Measurements from ENCODE around the gene RRP9.
"Not testable (repeated sequence)": the region's sequence is repeated elsewhere in the genome, so short reads cannot be mapped to it uniquely, and the experiment has no call there.

Gene RRP9

GRCh38 chr3:51941798-51942602, at the start of gene RRP9, which contains the start of gene PARP3:
Gene RRP9 (minus strand): TSS chr3:51941904. CDS start chr3:51941867, 37 bp downstream.
Gene PARP3 (plus strand): TSS chr3:51942363. CDS start chr3:51943356, 993 bp downstream.
- H3K4me3 ChIP-seq (ENCODE audit: low read depth, low read length), result peak within 1 kb of the TSS; percentile 89

- not testable (repeated sequence) for H3K4me3 ChIP-seq (ENCODE audit: low read depth, low read length)
These were observed 48.8 kb upstream of the RRP9 start for GRCh38 chr3:51990501-51990971.

DNA sequence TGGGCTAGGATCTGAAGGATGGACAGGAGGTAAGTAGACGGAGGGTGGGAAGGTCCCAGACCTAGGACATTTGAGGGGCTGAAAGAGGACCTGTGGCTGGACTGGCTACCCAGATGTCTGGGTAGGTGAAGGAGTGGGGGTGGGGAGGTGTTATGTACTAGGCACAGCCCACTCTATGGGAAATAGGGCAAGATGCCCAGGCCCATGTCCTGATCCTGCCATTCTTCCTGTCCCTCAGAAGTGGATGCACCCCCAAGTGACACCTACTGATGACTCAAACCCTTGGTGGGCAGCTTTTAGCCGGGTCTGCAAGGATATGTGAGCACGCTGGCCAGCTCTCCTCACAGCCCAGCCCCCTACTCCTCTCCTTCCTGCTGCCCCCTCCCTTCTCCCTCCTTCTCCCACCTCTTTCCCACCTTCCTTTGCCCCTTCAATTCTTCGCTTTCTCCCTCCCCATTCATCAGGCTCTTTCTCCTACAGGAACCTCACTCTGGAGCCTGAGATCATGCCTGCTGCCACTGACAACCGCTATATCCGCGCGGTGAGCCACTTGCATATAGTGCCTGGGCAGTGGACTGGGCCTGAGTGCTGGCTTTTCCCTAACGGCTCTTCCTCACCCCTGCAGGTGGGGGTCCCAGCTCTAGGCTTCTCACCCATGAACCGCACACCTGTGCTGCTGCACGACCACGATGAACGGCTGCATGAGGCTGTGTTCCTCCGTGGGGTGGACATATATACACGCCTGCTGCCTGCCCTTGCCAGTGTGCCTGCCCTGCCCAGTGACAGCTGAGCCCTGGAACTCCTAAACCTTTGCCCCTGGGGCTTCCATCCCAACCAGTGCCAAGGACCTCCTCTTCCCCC, 46.8 kb upstream of the RRP9 start:
- no peak overlapping the region for H3K4me3 ChIP-seq (ENCODE audit: low read depth, low read length)

GRCh38 chr3:51987568-51987967, 45.9 kb upstream of the RRP9 start:
- no peak overlapping the region for H3K4me3 ChIP-seq (ENCODE audit: low read depth, low read length)

DNA sequence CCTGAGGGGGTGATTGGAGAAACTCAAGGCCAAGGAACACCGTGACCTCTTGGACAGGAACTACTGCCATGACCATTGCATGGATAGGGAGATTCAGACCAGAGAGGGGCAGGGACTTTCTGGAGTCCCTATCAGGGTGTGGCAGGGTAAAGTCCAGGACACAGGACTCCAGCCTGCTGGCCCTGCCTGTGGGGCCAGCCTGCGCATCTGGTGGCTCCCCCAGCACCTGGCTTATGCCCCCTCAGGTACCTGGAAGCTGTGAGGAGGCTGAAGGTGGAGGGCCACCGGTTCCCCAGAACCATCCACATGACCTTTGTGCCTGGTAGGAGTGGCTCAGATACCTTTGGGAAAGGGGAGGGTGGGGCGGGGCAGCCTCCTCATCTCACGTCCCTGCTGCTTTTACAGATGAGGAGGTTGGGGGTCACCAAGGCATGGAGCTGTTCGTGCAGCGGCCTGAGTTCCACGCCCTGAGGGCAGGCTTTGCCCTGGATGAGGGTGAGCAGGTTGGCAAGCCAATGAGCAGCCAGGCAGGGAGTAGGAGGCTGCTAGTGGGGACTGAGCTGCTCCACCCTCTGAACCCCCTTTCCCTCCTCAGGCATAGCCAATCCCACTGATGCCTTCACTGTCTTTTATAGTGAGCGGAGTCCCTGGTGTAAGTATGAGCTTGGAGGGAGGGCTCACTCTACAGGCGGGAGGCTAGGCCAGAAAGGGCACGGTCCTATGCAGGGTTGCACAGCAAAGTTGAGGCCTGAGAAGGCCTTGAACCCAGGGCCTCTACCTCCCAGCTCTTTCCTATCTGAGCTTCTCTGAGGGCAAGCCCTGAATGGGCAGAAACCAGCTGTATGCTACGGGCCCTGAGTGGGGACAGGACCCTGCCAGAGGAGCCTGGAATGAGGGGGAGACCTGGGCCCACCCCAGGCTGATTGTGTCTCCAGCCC, 44.6 kb upstream of the RRP9 start:
- H3K4me3 ChIP-seq (ENCODE audit: low read depth, low read length), result no peak overlapping the region

DNA sequence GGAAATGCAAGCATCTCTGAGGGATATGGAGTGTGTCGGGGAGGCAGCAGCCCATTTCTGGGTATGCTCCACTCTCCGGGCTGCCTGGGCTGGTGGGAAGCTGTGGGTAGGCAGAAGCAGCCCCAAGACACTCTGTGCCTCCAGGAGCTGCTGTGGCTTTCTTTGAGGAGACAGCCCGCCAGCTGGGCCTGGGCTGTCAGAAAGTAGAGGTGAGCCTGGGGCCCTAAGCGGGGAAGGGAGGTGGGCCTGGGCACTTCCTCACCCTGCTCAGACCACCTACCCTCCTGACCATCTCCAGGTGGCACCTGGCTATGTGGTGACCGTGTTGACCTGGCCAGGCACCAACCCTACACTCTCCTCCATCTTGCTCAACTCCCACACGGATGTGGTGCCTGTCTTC, 43.4 kb upstream of the RRP9 start:
- H3K4me3 ChIP-seq (ENCODE audit: low read depth, low read length), result no peak overlapping the region

DNA sequence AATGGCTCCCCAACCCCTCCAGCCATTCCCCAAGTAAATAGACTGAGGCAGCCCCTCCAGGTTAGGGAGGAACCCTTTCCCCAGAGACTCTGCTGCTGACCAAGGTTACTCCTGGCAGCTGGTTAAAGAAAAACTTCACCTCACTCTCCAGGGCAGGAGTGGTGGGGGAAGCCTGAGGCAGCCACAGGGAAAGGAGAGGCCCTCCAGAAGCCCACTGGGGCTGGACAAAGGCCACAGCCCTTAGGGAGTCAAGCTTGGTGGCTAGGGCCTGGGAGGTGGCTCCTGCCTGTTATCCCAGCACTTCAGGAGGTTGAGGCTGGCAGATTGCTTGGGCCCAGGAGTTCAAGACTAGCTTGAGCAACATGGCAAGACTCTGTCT, 42.6 kb upstream of the RRP9 start:
- H3K4me3 ChIP-seq (ENCODE audit: low read depth, low read length), result no peak overlapping the region

GRCh38 chr3:51983578-51984268, 42.0 kb upstream of the RRP9 start:
- H3K4me3 ChIP-seq (ENCODE audit: low read depth, low read length), result peak overlapping the region; percentile 55

DNA sequence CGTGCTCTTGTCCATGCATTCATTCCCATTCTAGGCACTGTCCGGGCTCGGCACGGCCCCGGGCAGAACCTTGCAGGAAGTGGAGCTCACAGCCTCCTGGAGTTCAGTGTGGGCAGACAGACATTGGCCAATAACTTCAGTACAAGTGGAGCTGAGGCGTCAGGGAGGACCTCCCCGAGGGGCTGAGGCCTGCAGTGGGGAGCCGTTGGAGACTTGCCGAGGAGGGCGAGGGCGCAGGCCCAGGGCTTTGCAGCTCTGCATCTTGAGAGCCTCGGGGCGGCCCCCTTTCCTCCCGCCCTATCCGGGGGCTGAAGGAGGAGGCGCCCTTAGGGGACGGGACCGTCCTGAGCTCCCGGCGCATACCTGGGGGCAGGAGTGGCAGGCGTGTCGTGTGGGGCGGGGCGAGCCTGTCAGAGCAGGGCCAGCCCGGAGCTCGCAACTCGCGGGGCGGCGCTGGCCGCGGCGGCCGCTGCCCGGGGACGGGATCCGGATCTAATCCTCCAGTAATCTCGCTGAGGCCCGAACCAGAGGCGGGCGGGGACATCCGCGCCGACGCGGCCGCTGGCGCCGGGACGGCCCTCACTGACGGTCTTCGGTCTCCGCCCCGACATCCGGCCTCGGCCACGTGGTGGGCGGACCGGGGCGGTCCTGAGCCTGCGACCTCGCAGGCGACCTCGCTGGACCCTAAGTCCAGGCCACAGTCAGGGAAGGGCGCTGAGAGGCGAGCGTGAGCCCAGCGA, 41.3 kb upstream of the RRP9 start, which contains the start of gene ACY1:
Gene ACY1, plus strand, starts transcription at position 698 of the 740 bp plus-strand sequence. CDS start 530 bp downstream, outside the sequence.
- H3K4me3 ChIP-seq (ENCODE audit: low read depth, low read length), result peak within 1 kb of the TSS; percentile 55

DNA sequence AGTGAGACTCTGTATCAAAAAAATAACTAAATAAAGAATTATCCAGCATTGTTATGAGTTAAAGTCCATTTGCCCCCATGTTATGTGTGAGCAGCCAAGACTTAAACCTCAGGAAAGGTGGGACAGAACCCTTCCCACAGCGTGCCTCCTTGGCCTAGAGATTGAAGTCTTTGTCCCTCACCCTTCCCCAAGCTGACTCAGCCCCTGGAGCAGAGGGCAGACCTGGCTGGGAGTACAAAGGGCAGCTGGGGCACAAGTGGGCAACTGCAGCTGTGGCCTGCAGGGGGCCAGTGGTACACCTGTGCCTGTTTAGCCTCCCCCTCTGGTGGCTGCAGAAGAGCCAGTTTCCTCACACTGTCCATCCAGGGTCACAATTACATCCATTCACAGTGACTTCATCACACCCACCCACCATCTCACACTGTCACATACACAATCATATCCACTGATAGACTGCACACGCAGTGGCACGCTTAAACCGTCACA, 40.7 kb upstream of the RRP9 start:
- peak overlapping the region; percentile 55 for H3K4me3 ChIP-seq (ENCODE audit: low read depth, low read length)

- no peak overlapping the region for H3K4me3 ChIP-seq (ENCODE audit: low read depth, low read length)
These were observed 38.5 kb upstream of the RRP9 start for GRCh38 chr3:51980253-51980652.

GRCh38 chr3:51978143-51978502, 36.4 kb upstream of the RRP9 start:
- H3K4me3 ChIP-seq (ENCODE audit: low read depth, low read length), result no peak overlapping the region

DNA sequence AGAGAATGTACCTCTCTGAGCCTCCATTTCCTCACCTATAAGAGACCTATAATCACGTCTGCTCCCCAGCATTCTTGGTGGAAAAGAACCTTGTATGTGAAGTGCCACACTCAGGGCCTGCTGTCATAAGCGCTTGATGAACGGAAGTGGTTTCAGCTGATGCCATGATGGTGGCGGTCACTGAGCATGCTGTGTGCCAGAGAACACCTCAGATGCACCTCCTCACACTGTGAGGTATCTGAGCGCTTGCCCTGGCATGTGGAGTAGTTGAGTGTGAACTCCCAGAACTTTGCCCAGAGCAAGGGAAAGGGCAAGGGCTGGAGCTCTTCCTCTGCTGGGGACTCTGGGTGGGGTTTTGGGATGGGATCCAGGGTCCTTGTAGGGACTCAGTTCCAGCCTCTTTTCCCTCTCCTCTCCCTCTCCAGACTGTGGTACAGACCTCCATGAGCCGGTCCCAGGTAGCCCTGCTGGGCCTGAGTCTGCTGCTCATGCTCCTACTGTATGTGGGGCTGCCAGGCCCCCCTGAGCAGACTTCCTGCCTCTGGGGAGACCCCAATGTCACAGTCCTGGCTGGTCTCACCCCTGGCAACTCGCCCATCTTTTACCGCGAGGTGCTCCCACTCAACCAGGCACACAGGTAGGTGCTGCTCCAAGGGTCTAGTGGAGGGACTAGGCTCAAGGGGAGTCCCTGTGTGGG, 35.9 kb upstream of the RRP9 start:
- no peak overlapping the region for H3K4me3 ChIP-seq (ENCODE audit: low read depth, low read length)

GRCh38 chr3:51975852-51976549, 34.3 kb upstream of the RRP9 start:
- no peak overlapping the region for H3K4me3 ChIP-seq (ENCODE audit: low read depth, low read length)

DNA sequence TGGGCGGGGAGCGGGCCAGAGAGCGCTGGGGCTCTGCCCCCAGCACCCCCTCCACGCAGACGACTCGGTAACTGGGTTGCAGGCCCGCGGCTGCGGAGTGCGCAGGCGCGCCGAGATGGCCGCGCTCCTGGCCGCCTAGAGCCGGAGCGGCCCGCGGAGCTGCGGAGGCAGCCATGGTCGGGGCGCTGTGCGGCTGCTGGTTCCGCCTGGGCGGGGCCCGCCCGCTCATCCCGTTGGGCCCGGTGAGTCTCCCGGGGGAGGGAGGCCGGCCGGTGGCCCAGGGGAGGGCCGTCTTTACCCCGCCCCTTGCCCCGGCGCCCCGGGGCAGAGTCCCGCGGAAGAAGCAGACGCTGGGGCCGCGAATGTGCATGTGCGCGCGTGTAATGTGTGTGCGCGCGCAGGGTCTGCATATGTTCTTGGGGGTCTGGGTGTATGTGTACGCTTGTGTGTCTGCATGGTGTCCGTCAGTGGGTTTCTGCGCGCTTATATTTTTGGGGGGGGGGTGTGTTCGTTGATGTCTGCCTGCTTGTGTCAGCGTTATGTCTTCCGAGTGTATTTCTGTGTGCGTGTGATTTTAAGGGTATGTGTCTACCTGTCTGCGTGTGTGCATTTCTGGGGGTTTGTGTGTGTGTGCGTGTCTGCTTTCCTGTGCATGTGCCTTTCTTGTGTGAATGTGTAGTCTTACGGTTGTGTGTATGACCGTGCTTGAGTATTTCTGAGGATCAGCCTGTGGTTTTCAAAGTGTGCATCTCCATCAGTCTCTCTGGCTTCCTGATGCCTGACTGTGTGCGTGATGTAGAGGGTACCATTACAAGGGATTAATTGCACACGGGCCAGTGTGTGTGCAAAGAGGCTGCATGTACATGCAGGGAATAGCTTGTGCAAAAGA, 33.5 kb upstream of the RRP9 start, which contains the start of gene ABHD14A:
Gene ABHD14A, plus strand, starts transcription at position 102 of the 889 bp plus-strand sequence. Its CDS starts 72 bp downstream, at position 174.
- H3K4me3 ChIP-seq (ENCODE audit: low read depth, low read length), result peak within 1 kb of the TSS; percentile 50

DNA sequence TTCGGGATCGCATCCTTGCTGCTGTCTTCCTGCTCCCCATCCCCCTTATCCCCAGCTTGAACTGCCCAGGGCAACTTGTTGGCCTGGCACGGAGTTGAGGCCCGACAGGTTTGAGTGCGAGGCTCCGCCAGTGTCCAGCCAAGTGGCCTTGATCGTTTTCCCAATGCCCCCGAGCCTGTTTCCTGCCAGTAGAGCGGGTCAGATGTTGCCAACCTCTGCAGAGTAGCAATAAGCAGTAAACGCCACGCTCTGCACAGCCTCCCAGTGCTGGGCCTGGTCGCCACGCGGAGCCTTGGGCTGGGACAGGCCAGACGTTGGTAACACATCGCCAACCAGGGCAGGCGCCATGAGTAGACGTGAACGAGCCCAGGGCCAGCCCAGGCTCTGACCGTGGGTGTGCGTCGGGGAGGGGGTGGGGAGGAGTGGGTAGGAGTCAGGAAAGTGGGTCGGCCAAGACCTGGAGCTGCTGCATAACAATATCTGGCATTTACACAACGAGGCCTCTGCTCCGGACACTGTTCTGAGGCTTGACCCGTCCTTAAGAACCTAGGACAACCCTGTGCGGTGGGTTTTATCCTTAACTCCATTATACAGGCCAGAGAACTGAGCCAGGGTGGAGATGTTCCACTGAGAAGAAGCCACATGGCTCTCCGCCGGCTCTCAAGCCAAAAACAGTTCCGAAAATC, 32.7 kb upstream of the RRP9 start:
- peak overlapping the region; percentile 13 for H3K4me3 ChIP-seq (ENCODE audit: low read depth, low read length)

Measured in iPS-11a (cell line).